HepG2 (cell line): ENCODE data around the gene DPP8. TPM values are rescaled to one million over a fixed set of nuclear protein-coding genes. Genes with fewer than 3 reads are reported as not detected.

ENCODE experiments used
- DPF2 ChIP-seq: sonication (generic); formaldehyde crosslinking; IDR thresholded peaks from 2 replicates; pipeline ENCODE4 v1.4.0; 2020; ENCODE audit warnings: mild to moderate bottlenecking, low read depth, missing genetic modification reagents, borderline replicate concordance
- MAFK ChIP-seq, 2 experiments: IDR thresholded peaks in 1 of 2; conservative IDR thresholded peaks in 1 of 2; 2 replicates each; pipeline ENCODE4 v1.6.1; 2011; ENCODE audit warnings: improper control_type of control experiment in 2 of 2, low read length in 2 of 2
- MAZ ChIP-seq, 2 experiments: sonication (generic) in 1 of 2; formaldehyde crosslinking in 1 of 2; IDR thresholded peaks; 2 replicates each; pipeline versions ENCODE4 v1.5.0 to v1.6.1; 2012 to 2020; ENCODE audit warnings: low read depth in 2 of 2, mild to moderate bottlenecking in 2 of 2, borderline replicate concordance in 1 of 2, improper control_type of control experiment in 1 of 2, low read length in 1 of 2, missing genetic modification reagents in 1 of 2, moderate library complexity in 1 of 2
- MED1 ChIP-seq: sonication (generic); formaldehyde crosslinking; IDR thresholded peaks from 2 replicates; pipeline ENCODE4 v1.4.0; 2020; ENCODE audit warnings: missing genetic modification reagents
- MIER2 ChIP-seq: IDR thresholded peaks from 2 replicates; pipeline ENCODE4 v1.6.1; 2016; ENCODE audit warnings: missing biosample characterization, missing genetic modification reagents
- NFATC3 ChIP-seq: sonication (generic); formaldehyde crosslinking; IDR thresholded peaks from 2 replicates; pipeline ENCODE4 v1.5.1; 2020; ENCODE audit warnings: mild to moderate bottlenecking, missing genetic modification reagents
- ONECUT2 ChIP-seq: sonication (generic); formaldehyde crosslinking; IDR thresholded peaks from 2 replicates; pipeline ENCODE4 v1.4.0; 2020; ENCODE audit warnings: missing genetic modification reagents
- POLR2G ChIP-seq: fragments of 200-400 bp; formaldehyde crosslinking; IDR thresholded peaks from 2 replicates; pipeline ENCODE4 v1.6.1; 2018; ENCODE audit warnings: mild to moderate bottlenecking, low read depth, low read length, moderate library complexity
- ZFP36L2 ChIP-seq: sonication (generic); formaldehyde crosslinking; IDR thresholded peaks from 2 replicates; pipeline ENCODE4 v1.4.0; 2020; ENCODE audit warnings: missing genetic modification reagents
- ZNF567 ChIP-seq: sonication (generic); formaldehyde crosslinking; IDR thresholded peaks from 2 replicates; pipeline ENCODE4 v1.8.1; 2023; ENCODE audit warnings: mild to moderate bottlenecking, missing genetic modification reagents, borderline replicate concordance
- polyA plus RNA-seq, 8 experiments: library from polyadenylated mRNA; depleted of rRNA in 3 of 8; stranded (reverse) in 7 of 8; unstranded in 1 of 8; fragments of >200 nt; fragmentation: Illumina TruSeq in 4 of 8; extraction: Trizol in 4 of 8; gene quantifications; 2 replicates each; pipeline versions ENCODE4 v1.2.1 to v1.2.3, GENCODE V29; 2011 to 2016; ENCODE audit warnings: low read depth in 4 of 8, missing spikeins in 1 of 8, mixed read lengths in 1 of 8; ENCODE audit not compliant: insufficient read depth in 1 of 8
- total RNA-seq, 5 experiments: library from RNA; depleted of rRNA; stranded (reverse); fragments of >200 nt; fragmentation: Illumina TruSeq; extraction: Trizol; gene quantifications; 2 replicates each; pipeline ENCODE4 v1.2.3, GENCODE V29; 2016; ENCODE audit warnings: low read depth in 1 of 5
- TF ChIP-seq, protein P1 (sequence below): sonication (generic); formaldehyde crosslinking; IDR thresholded peaks from 2 replicates; pipeline ENCODE4 v1.4.0; 2020; ENCODE audit warnings: missing genetic modification reagents, borderline replicate concordance
- TF ChIP-seq, protein P2 (sequence below): sonication (generic); formaldehyde crosslinking; IDR thresholded peaks from 2 replicates; pipeline ENCODE4 v1.4.0; 2020; ENCODE audit warnings: missing genetic modification reagents, mild to moderate bottlenecking, borderline replicate concordance
- TF ChIP-seq, protein P3 (sequence below): sonication (generic); formaldehyde crosslinking; IDR thresholded peaks from 2 replicates; pipeline ENCODE4 v1.8.1; 2023; ENCODE audit warnings: mild to moderate bottlenecking, moderate library complexity, missing genetic modification reagents
- TF ChIP-seq, protein P4 (sequence below): sonication (generic); formaldehyde crosslinking; IDR thresholded peaks from 2 replicates; pipeline ENCODE4 v1.4.0; 2020; ENCODE audit warnings: missing genetic modification reagents

Gene DPP8
- total and polyA plus RNA-seq, 2 of the 13 experiments (the other 11 are each of a cell fraction or from before 2014, with no cell fraction given) = 18.0 to 26.3 TPM

DNA sequence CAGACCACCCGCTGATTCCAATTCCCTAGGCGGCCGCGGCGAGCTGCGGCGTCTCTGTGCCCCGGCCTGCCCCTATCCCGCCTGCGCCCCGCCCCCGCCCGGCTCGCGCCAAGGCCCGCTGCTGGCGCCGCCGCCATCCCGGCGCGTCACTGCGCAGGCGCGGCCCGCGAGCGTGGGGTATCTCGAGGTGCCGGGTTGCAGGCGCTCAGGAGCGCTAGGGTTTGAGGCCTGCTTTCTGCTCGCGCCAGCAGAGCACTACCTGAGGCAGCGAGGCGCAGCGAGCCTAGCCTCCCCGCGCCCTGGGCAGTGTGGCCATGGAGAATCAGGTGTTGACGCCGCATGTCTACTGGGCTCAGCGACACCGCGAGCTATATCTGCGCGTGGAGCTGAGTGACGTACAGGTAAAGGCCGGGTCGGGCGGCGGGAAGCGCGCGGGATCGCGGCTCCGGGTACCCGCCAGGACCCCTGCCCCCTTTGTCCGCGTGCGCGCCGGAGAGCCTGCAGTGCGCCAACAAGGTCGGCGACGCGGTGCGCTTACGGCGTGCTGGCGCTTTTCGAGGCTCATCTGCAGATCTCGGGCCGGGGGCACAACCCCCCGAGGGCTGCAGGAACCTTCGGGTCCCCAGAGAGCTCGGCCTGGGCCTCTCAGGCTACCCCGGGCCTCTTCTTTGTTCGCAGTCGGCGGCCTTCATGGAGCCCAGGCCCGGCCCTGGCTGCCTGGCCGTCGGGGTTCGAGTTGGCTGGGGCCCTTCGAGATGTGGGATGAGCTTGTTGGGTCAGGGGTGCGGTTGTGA lies 13.0 kb upstream of the DPP8 start, which contains the start of gene HACD3 (continued):
- TF ChIP-seq DPF2 (CRISPR knock-in tag) (no peak), ZNF567 (CRISPR knock-in tag) (no peak; the same call in 1 of the 2 replicates), ZFP36L2 (CRISPR knock-in tag) (no peak), MIER2 (no peak), MAZ (IDR thresholded peaks at IDR 0.05; ENCODE audit: borderline replicate concordance, low read depth, low read length) (peak; percentile 31; the same call in 1 of the 2 replicates), MAZ (CRISPR knock-in tag; IDR thresholded peaks at IDR 0.05; ENCODE audit: low read depth) (peak; percentile 88), MED1 (CRISPR knock-in tag) (peak; percentile 75), POLR2G (peak; percentile 73; the same call in 1 of the 2 replicates), ONECUT2 (CRISPR knock-in tag) (no peak), NFATC3 (peak; percentile 52; the same call in 1 of the 2 replicates), MAFK (conservative IDR thresholded peaks at IDR 0.05 in 1 of 2, IDR thresholded peaks at IDR 0.05 in 1 of 2; ENCODE audit: low read length in 2 of 2) (no peak)
- TF ChIP-seq, protein P1, sequence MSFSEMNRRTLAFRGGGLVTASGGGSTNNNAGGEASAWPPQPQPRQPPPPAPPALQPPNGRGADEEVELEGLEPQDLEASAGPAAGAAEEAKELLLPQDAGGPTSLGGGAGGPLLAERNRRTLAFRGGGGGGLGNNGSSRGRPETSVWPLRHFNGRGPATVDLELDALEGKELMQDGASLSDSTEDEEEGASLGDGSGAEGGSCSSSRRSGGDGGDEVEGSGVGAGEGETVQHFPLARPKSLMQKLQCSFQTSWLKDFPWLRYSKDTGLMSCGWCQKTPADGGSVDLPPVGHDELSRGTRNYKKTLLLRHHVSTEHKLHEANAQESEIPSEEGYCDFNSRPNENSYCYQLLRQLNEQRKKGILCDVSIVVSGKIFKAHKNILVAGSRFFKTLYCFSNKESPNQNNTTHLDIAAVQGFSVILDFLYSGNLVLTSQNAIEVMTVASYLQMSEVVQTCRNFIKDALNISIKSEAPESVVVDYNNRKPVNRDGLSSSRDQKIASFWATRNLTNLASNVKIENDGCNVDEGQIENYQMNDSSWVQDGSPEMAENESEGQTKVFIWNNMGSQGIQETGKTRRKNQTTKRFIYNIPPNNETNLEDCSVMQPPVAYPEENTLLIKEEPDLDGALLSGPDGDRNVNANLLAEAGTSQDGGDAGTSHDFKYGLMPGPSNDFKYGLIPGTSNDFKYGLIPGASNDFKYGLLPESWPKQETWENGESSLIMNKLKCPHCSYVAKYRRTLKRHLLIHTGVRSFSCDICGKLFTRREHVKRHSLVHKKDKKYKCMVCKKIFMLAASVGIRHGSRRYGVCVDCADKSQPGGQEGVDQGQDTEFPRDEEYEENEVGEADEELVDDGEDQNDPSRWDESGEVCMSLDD = 0 out of 2 replicates have a peak, but pooled peaks have one; percentile 54
- TF ChIP-seq, protein P2, sequence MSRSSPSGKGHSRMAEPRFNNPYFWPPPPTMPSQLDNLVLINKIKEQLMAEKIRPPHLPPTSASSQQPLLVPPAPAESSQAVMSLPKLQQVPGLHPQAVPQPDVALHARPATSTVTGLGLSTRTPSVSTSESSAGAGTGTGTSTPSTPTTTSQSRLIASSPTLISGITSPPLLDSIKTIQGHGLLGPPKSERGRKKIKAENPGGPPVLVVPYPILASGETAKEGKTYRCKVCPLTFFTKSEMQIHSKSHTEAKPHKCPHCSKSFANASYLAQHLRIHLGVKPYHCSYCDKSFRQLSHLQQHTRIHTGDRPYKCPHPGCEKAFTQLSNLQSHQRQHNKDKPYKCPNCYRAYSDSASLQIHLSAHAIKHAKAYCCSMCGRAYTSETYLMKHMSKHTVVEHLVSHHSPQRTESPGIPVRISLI = peak; percentile 65; the same call in 1 of the 2 replicates
- TF ChIP-seq, protein P3, sequence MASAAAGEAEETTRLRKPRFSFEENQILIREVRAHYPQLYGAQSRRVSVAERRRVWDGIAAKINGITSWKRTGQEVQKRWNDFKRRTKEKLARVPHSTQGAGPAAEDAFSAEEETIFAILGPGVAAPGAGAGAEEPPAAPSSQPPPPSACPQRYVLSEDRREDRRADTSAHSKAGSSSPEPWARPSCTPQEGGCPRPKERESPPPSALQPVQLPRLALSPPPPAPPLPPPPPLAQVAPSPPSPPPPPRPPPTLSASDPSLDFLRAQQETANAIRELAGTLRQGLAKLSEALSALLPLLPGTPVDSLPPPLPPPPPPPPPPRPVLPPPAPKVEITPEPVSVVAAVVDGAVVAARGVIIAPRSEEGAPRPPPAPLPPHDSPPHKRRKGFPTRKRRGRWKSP = peak; percentile 95
- TF ChIP-seq, protein P4, sequence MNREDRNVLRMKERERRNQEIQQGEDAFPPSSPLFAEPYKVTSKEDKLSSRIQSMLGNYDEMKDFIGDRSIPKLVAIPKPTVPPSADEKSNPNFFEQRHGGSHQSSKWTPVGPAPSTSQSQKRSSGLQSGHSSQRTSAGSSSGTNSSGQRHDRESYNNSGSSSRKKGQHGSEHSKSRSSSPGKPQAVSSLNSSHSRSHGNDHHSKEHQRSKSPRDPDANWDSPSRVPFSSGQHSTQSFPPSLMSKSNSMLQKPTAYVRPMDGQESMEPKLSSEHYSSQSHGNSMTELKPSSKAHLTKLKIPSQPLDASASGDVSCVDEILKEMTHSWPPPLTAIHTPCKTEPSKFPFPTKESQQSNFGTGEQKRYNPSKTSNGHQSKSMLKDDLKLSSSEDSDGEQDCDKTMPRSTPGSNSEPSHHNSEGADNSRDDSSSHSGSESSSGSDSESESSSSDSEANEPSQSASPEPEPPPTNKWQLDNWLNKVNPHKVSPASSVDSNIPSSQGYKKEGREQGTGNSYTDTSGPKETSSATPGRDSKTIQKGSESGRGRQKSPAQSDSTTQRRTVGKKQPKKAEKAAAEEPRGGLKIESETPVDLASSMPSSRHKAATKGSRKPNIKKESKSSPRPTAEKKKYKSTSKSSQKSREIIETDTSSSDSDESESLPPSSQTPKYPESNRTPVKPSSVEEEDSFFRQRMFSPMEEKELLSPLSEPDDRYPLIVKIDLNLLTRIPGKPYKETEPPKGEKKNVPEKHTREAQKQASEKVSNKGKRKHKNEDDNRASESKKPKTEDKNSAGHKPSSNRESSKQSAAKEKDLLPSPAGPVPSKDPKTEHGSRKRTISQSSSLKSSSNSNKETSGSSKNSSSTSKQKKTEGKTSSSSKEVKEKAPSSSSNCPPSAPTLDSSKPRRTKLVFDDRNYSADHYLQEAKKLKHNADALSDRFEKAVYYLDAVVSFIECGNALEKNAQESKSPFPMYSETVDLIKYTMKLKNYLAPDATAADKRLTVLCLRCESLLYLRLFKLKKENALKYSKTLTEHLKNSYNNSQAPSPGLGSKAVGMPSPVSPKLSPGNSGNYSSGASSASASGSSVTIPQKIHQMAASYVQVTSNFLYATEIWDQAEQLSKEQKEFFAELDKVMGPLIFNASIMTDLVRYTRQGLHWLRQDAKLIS (CRISPR knock-in tag) = peak; percentile 48; the same call in 1 of the 2 replicates
